GM21447 (cell line): ENCODE results near the gene ABL1.
"Not testable (repeated sequence)": the region's sequence is repeated elsewhere in the genome, so short reads cannot be mapped to it uniquely, and the experiment has no call there.

ENCODE experiments used
- ATAC-seq: cut with Tn5 transposase; IDR thresholded peaks from one replicate; pipeline ENCODE4 v1.9.1; 2021; ENCODE audit not compliant: unreplicated experiment

ABL1 gene

GRCh38 chr9:130834371-130835336, at the start of gene ABL1:
TSS of gene ABL1 (plus strand) at chr9:130835254. CDS start at chr9:130835447, 193 bp downstream.
- ATAC-seq, result peak; percentile 68

GRCh38 chr9:130785940-130786508, 49.0 kb upstream of the ABL1 start:
- no peak for ATAC-seq

GRCh38 chr9:130786526-130786925, 48.5 kb upstream of the ABL1 start:
- no peak for ATAC-seq

- ATAC-seq, result no peak
Observed at GRCh38 chr9:130789747-130790672, 45.0 kb upstream of the ABL1 start.

GRCh38 chr9:130791303-130791894, 43.7 kb upstream of the ABL1 start:
- ATAC-seq, result no peak

GRCh38 chr9:130793589-130793988, 41.5 kb upstream of the ABL1 start:
- ATAC-seq, result no peak

- ATAC-seq, result not testable (repeated sequence)
Observed at GRCh38 chr9:130794021-130794420, 41.0 kb upstream of the ABL1 start.

GRCh38 chr9:130794423-130794822, 40.6 kb upstream of the ABL1 start:
- ATAC-seq, result not testable (repeated sequence)

GRCh38 chr9:130794923-130795495, 40.0 kb upstream of the ABL1 start:
- ATAC-seq, result no peak

GRCh38 chr9:130803116-130803515, 31.9 kb upstream of the ABL1 start:
- ATAC-seq, result not testable (repeated sequence)

- no peak for ATAC-seq
Observed at GRCh38 chr9:130805510-130806326, 29.3 kb upstream of the ABL1 start.

- no peak for ATAC-seq
Observed at GRCh38 chr9:130806327-130806716, 28.7 kb upstream of the ABL1 start.

GRCh38 chr9:130810609-130811136, 24.4 kb upstream of the ABL1 start:
- ATAC-seq, result no peak

GRCh38 chr9:130815242-130815808, 19.7 kb upstream of the ABL1 start:
- ATAC-seq, result no peak

GRCh38 chr9:130817914-130818313, 17.1 kb upstream of the ABL1 start:
- ATAC-seq, result no peak

GRCh38 chr9:130820135-130820738, 14.8 kb upstream of the ABL1 start:
- ATAC-seq, result no peak

GRCh38 chr9:130823435-130823834, 11.6 kb upstream of the ABL1 start:
- no peak for ATAC-seq

GRCh38 chr9:130824079-130824478, 11.0 kb upstream of the ABL1 start:
- ATAC-seq, result no peak
